NCI-H446 treated with DMSO at 0.1 percent for 48 hours (cell line): ENCODE measurements around the gene GNAQ.

Experiments used
- DNase-seq: peaks from one replicate; lab custom pipeline; 2025; lab: John Stamatoyannopoulos, UW

The GNAQ gene

DNA sequence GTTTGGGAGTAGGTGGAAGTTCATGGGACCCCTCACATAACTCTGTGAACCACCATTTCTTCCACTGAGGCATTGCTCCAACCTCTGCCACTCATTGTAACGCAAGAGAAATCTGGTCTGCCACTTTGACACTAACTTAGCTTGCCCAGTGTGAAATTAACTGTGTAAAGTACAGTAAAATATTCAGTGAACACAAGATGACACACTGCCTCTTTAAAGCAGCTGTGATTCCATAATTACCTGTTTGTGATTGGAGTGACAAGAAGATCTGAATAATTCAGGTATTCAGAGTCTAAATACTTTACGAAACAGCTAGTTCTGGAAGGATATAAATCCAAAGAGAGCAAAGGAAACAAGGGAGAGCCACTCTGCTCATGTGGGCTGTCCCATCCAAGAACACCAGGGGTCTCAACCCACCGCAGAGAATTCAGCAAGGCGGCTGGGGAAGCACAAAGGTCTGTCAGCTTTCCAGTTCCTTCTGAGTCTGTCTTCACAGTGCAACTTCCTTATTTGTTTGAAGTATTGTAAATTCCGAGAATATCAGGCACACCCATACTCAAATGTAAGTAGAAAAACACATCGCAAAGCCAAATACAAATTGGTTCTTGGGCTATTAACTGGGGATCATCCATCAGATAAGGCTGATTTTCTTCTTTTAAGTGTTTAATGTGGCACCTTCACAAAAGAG, 86.9 kb downstream of the GNAQ start:
- no peak for DNase-seq

DNA sequence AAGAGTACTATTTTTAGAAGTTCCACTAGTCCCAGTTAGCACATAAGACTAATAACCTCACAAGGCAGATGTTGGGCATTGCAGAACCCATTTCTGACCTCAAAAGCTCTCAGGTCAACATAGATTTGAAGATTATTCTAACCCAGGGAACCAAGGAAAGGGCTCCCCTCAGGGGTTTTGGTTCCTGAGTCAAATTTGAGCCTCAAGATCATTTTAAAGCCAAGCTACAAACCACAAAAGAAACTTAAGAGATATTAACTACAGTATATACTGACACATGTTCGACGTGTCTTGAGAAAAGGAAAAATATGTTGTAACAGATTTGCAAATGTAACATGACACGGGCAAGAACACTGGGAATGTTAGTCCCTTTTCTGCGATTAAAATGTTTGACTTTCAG, 88.6 kb downstream of the GNAQ start:
- DNase-seq = no peak

GRCh38 chr9:77939149-77939668, 92.4 kb downstream of the GNAQ start:
- no peak for DNase-seq

- DNase-seq = no peak
Observed at GRCh38 chr9:77938163-77938562, 93.4 kb downstream of the GNAQ start.

GRCh38 chr9:77935974-77936373, 95.6 kb downstream of the GNAQ start:
- no peak for DNase-seq

DNA sequence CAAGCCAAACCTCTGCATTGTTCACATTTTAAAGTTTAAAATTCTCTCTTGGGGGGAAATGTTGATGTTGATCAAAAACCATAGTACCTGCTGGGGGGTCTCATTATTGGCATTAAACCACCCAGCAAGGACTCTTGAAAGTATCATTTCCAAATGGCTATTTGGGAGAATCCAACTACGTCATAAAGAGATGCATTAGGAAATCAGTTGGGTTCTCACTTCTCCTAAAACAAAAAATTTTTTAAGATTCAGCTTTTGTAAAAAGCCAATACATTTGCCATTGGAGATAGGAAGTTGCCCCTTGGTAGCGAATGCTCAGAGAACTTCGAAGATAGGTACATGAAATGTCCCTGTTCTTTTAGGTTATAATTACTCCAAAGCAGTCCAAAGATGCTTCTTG, 96.4 kb downstream of the GNAQ start:
- no peak for DNase-seq

GRCh38 chr9:77933976-77934375, 97.6 kb downstream of the GNAQ start:
- no peak for DNase-seq

DNA sequence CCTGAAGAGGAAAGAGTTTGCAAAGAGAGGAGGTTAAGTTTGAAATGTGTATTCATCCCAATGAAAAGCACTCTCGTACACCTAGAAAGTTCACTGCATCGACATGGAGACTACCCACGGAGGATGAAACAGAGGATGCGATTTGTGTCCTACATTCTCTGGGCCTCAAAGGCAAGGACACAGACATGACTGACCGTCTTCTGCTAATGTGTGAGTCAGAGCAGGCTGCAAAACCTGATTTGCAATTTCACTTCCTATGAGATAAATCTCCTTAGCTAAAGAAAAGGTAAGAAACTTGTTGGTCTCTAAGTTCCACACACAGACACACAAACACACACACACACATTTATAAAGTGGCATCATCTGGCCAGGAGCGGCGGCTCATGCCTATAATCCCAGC, 98.6 kb downstream of the GNAQ start:
- no peak for DNase-seq

DNA sequence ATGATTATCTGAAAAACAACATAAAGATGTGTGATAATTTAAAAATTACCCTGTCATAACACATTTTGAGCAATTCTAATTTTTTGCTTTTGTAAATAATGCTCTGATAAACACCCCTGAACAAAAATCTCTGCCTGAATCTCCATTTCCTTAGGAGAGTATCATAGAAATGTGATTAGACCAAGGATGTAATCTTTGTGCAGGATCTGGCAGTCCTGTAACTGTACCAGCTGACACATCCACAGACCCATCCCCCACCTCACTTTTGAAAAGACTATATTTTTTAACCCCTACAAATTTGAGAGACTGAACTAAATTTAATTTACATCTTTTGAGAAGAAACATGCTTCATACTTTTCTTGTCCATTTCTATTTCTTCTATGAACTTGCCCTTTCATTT, 101.7 kb downstream of the GNAQ start:
- DNase-seq = no peak

- no peak for DNase-seq
Observed at GRCh38 chr9:77927265-77927664, 104.3 kb downstream of the GNAQ start.

DNA sequence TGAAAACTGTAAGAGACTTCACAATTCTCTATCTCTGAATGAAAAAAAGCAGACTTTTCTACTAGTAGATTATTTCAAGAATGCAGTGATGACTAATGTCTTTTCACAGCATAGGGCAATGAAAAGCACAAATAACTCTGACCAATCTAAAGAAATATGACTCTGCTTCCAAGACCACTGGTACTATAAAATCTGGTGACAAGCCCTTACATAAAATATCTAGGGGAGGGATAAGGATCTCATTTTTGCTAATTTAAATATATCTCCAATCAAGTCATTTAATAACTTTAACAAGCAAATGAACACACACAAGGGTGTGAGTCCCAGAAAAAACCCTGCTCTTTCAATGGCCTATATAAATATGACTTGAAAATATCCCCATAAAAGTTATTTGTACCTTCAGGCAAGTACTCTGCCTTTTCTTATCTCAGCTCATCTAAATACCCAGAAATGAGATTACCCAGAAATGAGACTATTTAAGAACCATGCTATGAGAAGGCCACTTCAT, 105.2 kb downstream of the GNAQ start:
- no peak for DNase-seq

- no peak for DNase-seq
Observed at GRCh38 chr9:77922591-77922990, 109.0 kb downstream of the GNAQ start.

- no peak for DNase-seq
Observed at GRCh38 chr9:77917800-77918199, 113.8 kb downstream of the GNAQ start.

DNA sequence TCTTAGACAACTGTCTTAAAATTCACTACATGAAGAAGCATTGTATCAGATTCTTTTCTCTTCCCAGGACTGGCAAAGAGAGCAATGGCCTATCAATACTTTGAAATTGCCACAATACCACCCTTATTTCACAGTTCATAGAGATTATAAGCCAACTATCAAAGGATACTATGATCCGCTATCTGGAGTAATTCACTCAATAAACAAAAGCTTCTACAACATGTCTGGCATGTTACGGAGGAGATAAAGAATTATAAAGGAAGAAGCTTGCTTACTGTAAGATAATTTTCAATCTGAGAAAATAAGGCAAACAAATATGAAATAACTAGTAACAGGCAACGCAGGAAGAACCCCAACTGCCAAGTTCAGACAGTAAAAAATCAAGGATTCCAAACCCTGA, 114.8 kb downstream of the GNAQ start:
- DNase-seq = no peak

- no peak for DNase-seq
Observed at GRCh38 chr9:77916410-77916819, 115.2 kb downstream of the GNAQ start.

DNA sequence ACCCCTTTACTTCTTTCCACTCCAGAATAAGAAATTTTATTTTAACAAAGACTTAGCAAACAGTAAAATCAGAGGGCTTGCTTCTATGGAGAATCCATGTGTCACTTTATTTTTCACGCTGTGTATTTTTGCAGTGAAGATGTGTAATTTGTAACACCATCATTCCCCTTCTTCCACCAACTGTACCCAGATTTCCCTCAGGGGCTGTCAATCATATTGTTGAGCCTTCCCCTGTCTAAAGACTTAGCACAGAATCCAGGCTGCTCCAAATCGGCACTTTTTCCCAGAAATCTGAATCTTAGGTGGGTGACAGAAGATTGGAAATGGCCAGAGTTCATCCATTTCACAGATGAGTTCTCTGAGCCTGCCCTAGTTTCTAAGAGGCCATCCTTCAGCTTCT, 115.9 kb downstream of the GNAQ start:
- DNase-seq = no peak

GRCh38 chr9:77912895-77913693, 118.5 kb downstream of the GNAQ start:
- DNase-seq = no peak

DNA sequence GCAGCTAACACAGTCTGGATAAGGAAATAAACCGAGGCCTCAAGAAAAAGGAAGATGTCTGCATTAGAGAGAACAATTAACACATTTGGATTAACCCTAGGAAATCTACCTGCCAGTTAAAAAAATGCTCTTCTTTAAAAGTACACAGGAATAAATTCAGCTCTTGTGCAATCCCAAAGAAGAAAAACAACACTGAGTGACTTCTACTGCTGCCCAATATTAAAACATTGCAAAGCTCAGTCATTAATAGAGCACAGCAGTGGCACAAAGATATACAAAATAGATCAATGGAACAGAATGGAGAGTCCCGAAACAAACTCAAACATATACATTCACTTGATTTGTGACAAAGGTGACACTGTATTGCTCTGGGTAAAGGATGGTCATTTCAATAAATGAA, 119.7 kb downstream of the GNAQ start:
- no peak for DNase-seq

DNA sequence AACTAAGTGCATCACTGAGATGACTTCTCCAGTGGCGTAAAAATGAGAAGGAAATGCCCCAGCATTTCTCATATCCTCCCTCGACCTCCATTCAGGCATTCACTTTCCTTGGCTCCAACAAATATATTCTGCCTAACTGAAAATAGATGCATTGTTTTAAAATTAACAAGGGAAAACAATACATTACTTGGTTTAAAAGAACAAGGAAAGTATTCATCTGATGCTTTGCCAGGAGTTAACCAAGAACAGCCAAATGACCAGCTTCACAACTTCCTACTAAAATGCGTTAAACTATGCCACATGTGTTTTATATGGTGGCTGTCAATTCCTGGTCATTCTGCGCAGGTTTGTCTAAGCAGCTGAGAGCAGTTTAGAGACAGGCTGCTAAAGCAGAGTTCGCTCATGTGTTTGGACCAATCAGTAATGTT, 121.4 kb downstream of the GNAQ start:
- no peak for DNase-seq

- DNase-seq = no peak
Observed at GRCh38 chr9:77909306-77909705, 122.3 kb downstream of the GNAQ start.

- DNase-seq = no peak
Observed at GRCh38 chr9:77908293-77908692, 123.3 kb downstream of the GNAQ start.

DNA sequence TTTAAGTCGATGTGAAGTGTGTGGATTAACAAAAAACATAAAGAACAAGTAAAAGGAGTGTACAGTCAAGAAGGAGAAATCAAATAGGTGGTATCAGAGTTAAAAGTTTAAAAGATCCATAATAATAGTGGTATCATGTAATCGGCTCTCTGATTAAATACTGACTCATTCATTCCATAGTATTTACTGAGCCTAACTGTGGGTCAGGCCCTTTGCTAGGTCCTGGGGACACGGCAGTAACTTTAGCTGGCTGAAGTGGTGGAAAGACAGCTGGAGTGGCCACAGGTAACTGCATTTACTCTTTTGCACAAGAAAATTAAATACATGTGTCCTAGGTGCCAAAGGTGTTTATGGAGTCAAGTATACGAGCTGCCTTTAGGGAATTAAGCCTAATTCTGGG, 124.0 kb downstream of the GNAQ start:
- no peak for DNase-seq

DNA sequence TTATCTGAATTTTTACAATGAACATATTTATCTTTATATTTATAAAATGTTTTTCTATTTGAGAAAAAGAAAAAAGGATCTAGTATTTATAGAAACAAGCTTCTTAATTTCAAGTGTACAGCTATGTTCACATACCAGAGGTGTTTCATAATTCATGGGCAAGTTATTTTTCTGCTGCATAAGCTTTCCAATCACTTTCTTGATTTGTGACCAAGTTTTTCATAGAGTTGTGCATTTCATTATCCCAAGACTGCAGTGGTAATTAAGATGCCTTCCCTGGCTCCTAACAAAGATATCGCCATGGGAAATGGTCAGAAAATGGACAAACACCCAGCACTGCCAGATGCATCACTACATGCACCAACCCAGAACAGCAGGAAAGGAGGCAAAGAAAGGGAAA, 124.6 kb downstream of the GNAQ start:
- no peak for DNase-seq
